ENCODE data around the gene SPN. TPM values are rescaled to one million over a fixed set of nuclear protein-coding genes. Genes with fewer than 3 reads are reported as not detected.
A peak's percentile ranks its signal among the peaks of the same experiment; 100 is the strongest.

SPN gene
- total and polyA plus RNA-seq, 7 donors = 0.13 to 1.5 (median 0.54) TPM

- WGBS, 3 donors = 29 to 34% (median 31%) methylated on average over 17 of the region's 17 CpGs
- no peak overlapping the region for H3K27ac ChIP-seq
- TF ChIP-seq, protein P1, sequence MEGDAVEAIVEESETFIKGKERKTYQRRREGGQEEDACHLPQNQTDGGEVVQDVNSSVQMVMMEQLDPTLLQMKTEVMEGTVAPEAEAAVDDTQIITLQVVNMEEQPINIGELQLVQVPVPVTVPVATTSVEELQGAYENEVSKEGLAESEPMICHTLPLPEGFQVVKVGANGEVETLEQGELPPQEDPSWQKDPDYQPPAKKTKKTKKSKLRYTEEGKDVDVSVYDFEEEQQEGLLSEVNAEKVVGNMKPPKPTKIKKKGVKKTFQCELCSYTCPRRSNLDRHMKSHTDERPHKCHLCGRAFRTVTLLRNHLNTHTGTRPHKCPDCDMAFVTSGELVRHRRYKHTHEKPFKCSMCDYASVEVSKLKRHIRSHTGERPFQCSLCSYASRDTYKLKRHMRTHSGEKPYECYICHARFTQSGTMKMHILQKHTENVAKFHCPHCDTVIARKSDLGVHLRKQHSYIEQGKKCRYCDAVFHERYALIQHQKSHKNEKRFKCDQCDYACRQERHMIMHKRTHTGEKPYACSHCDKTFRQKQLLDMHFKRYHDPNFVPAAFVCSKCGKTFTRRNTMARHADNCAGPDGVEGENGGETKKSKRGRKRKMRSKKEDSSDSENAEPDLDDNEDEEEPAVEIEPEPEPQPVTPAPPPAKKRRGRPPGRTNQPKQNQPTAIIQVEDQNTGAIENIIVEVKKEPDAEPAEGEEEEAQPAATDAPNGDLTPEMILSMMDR (IDR thresholded peaks at IDR 0.05) = peak; percentile 60
- no peaks in the 10 kb centered on the region for H3K4me1 ChIP-seq
- H3K4me3 ChIP-seq = peak overlapping the region; percentile 38
- ATAC-seq (peak; percentile 88 to 98 (median 93)), DNase-seq (no peak)
- no peaks in the 10 kb centered on the region for H3K36me3 ChIP-seq (ENCODE audit: insufficient read depth in 1 of 2, low read depth in 1 of 2)
- intact Hi-C loops (cut with DNase I) = no loop called here
- H3K9me3 ChIP-seq = no peaks in the 10 kb centered on the region
- H3K27me3 ChIP-seq (ENCODE audit: insufficient read depth in 3 of 3, low read length in 2 of 3) = no peaks in the 10 kb centered on the region
Measured at GRCh38 chr16:29710227-29711219, 47.5 kb downstream of the SPN start.

DNA sequence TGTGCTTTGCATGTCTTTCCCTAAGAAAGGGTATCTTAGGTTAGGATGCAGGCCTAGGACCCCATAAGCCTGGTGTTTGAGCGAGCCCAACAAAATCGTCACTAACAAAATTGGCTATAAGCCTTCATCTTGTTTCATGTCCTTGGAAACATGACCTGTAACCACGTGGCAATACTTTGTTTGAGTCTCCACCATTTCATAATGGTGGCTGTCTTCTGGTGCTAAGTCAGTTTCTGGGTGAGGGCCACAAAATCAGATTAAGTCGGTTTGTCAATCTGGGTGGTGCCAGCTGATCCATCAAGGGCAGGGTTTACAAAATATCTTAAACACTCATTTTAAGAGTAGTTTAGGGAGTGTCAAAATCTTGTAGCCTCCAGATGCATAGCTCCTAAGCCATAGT, 49.8 kb downstream of the SPN start:
- intact Hi-C loops (cut with DNase I) = no loop called here

DNA sequence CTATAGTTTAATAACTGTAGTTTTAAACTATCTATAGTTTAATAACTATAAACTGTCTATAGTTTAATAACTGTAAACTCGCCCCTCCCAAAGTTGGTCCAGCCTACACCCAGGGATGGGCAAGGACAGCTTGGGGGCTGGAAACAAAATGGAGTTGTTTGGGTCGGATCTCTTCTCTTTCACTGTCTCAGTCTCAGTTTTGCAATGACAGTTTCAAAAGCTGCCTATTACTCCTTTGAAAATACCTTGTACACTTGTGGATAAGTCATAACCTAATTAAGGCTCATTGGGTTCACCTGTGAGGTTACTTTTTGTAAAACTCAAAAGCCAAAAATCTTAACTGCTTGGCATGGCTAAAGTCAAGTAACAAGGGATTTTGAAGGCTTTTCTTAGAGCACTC, 51.3 kb downstream of the SPN start:
- no peak for DNase-seq
- 88 to 90% (median 88%) methylated on average over 2 of the region's 2 CpGs for WGBS, 3 donors
- Histone ChIP-seq H3K36me3 (ENCODE audit: insufficient read depth in 1 of 2, low read depth in 1 of 2) (no peaks in the 10 kb centered on the region), H3K4me1 (no peaks in the 10 kb centered on the region), H3K27me3 (ENCODE audit: insufficient read depth in 3 of 3, low read length in 2 of 3) (no peaks in the 10 kb centered on the region), H3K4me3 (no peak overlapping the region), H3K27ac (no peak overlapping the region), H3K9me3 (no peaks in the 10 kb centered on the region)
- TF ChIP-seq, protein P1 (IDR thresholded peaks at IDR 0.05) = no peak
- no peak for ATAC-seq
- intact Hi-C loops (cut with DNase I) = no loop called here

More for the DNA sequence above, 49.8 kb downstream of the SPN start:
- no peak overlapping the region for H3K27ac ChIP-seq
- TF ChIP-seq, protein P1 (IDR thresholded peaks at IDR 0.05) = no peak
- no peaks in the 10 kb centered on the region for H3K27me3 ChIP-seq (ENCODE audit: insufficient read depth in 3 of 3, low read length in 2 of 3)
- ATAC-seq = no peak
- H3K36me3 ChIP-seq (ENCODE audit: insufficient read depth in 1 of 2, low read depth in 1 of 2) = no peaks in the 10 kb centered on the region
- H3K4me3 ChIP-seq = no peak overlapping the region
- no peaks in the 10 kb centered on the region for H3K4me1 ChIP-seq
- no peaks in the 10 kb centered on the region for H3K9me3 ChIP-seq
- DNase-seq = no peak
- WGBS, 3 donors = 43 to 69% (median 62%) methylated on average over 4 of the region's 4 CpGs

DNA sequence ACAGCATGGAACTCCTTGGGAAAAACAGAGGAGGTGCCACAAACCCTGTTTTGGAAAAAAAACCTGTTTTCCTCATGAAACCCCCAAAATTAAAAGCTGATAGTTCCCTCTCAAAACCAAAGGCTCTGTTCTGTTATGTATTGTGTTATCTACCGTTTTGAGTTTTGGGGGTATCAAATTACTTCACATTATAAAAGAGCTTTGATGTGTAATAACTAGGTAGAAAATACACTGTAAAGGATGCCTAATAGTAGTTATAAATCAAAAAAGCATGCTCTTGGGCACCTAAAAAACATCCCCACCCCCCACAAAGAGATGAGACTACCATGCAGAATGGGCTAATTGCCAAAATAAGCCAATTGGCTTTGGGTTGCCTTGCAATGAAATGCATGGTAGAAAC, 51.9 kb downstream of the SPN start:
- intact Hi-C loops (cut with DNase I) = no loop called here

More for the DNA sequence above, 51.9 kb downstream of the SPN start:
- H3K27me3 ChIP-seq (ENCODE audit: insufficient read depth in 3 of 3, low read length in 2 of 3) = no peaks in the 10 kb centered on the region
- H3K4me3 ChIP-seq = no peak overlapping the region
- H3K36me3 ChIP-seq (ENCODE audit: insufficient read depth in 1 of 2, low read depth in 1 of 2) = no peaks in the 10 kb centered on the region
- no peak for ATAC-seq
- H3K27ac ChIP-seq = no peak overlapping the region
- DNase-seq = no peak
- H3K4me1 ChIP-seq = no peaks in the 10 kb centered on the region
- TF ChIP-seq, protein P1 (IDR thresholded peaks at IDR 0.05) = no peak
- WGBS, 3 donors = 8 to 23% (median 11%) methylated on average over 1 of the region's 1 CpG
- H3K9me3 ChIP-seq = no peaks in the 10 kb centered on the region

Data from psoas muscle (tissue), 8 donors.